MCF 10A (cell line): ENCODE data around the gene ABCC1. TPM values are rescaled to one million over a fixed set of nuclear protein-coding genes. Genes with fewer than 3 reads are reported as not detected.

Experiments
- BruUV-seq: library from RNA; stranded (reverse); fragments of 400-500 nt; replicated peaks from 2 replicates; lab custom pipeline; 2021; lab: Mats Ljungman, UMichigan
- CTCF ChIA-PET: fragments of 300-600 bp; sonication (Branson Sonifier 250); formaldehyde crosslinking; extraction: SDS; loops from one replicate; lab custom pipeline; 2021; ENCODE audit warnings: antibody characterized with exemption, inconsistent platforms; lab: Yijun Ruan, JAX
- POLR2A ChIA-PET: fragments of 300-600, 350-650 bp; sonication (Branson Sonifier 250); formaldehyde crosslinking; extraction: SDS; loops from one replicate; lab custom pipeline; 2020; ENCODE audit warnings: antibody characterized with exemption, inconsistent platforms; lab: Yijun Ruan, JAX
- DNase-seq: peaks from one replicate; pipeline ENCODE4 v3.0.0-alpha.2; 2018; ENCODE audit not compliant: unreplicated experiment
- H3K27ac Mint-ChIP-seq: one replicate; pipeline ENCODE4 v1.8.0; 2022; ENCODE audit warnings: mild to moderate bottlenecking, low read depth, mixed read lengths; ENCODE audit not compliant: unreplicated experiment
- H3K27me3 Mint-ChIP-seq: one replicate; pipeline ENCODE4 v1.8.0; 2022; ENCODE audit warnings: mixed read lengths; ENCODE audit not compliant: insufficient read depth, unreplicated experiment
- H3K36me3 Mint-ChIP-seq: one replicate; pipeline ENCODE4 v1.8.0; 2022; ENCODE audit warnings: mild to moderate bottlenecking, moderate library complexity, mixed read lengths; ENCODE audit not compliant: insufficient read depth, unreplicated experiment
- H3K4me1 Mint-ChIP-seq: one replicate; pipeline ENCODE4 v1.8.0; 2022; ENCODE audit warnings: mixed read lengths; ENCODE audit not compliant: insufficient read depth, unreplicated experiment
- H3K4me3 Mint-ChIP-seq: one replicate; pipeline ENCODE4 v1.8.0; 2022; ENCODE audit warnings: mild to moderate bottlenecking, moderate library complexity, mixed read lengths; ENCODE audit not compliant: unreplicated experiment
- H3K9me3 Mint-ChIP-seq: one replicate; pipeline ENCODE4 v1.8.0; 2022; ENCODE audit warnings: mixed read lengths; ENCODE audit not compliant: unreplicated experiment
- intact Hi-C: fragments of 100-400 bp; cut with micrococcal nuclease; formaldehyde crosslinking; loops from 2 replicates; pipeline ENCODE4 v1.14.1; 2022
- total RNA-seq: library from RNA; stranded (reverse); gene quantifications from 2 replicates; pipeline ENCODE4 v1.2.3, GENCODE V29; 2022
- TF ChIP-seq, protein P1 (sequence below): fragments of 200-600 bp; IDR thresholded peaks from one replicate; pipeline ENCODE4 v1.8.0; 2022; ENCODE audit warnings: antibody characterized with exemption, mild to moderate bottlenecking; ENCODE audit not compliant: unreplicated experiment

ABCC1 gene
- total RNA-seq, 1 experiment from 2014 or later = 72.5 TPM

DNA sequence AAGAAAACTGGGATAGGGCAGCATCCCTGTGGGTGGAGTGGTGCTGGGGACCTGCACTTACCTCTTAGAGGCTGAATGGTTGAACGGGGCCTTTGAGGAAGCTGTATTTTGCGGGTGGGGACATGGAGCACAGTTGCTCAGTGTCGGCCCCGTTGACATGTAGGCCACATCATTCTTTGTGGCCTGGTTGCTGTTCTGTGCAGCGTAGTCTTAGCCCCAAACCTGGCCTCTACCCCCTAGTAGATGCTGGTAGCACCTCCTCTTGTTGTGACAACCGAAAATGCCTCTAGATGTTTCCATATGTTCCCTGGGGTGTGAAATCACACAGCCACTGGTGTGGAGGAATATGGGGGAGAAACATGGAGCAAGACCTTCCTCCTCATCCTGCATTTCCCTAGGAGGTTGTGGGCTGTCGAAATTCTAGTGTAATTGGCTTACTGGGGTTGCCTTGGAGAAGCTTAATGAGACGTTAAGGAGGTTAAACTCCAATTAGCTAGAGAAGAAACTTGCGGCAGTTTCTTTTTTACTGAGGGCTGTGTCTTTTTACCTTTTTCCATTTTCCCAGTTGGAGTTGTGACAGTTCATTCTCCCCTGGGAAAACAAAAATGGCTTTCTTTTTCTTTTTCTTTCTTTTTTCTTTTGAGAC, 9.4 kb downstream of the ABCC1 start:
- Mint-ChIP-seq H3K4me3 (no peak overlapping the region), H3K27me3 (no peaks in the 10 kb centered on the region), H3K36me3 (peaks cover 11% of the 10 kb centered on the region), H3K9me3 (no peaks in the 10 kb centered on the region), H3K27ac (no peak overlapping the region), H3K4me1 (peaks cover under 1% of the 10 kb centered on the region)
- TF ChIP-seq, protein P1, sequence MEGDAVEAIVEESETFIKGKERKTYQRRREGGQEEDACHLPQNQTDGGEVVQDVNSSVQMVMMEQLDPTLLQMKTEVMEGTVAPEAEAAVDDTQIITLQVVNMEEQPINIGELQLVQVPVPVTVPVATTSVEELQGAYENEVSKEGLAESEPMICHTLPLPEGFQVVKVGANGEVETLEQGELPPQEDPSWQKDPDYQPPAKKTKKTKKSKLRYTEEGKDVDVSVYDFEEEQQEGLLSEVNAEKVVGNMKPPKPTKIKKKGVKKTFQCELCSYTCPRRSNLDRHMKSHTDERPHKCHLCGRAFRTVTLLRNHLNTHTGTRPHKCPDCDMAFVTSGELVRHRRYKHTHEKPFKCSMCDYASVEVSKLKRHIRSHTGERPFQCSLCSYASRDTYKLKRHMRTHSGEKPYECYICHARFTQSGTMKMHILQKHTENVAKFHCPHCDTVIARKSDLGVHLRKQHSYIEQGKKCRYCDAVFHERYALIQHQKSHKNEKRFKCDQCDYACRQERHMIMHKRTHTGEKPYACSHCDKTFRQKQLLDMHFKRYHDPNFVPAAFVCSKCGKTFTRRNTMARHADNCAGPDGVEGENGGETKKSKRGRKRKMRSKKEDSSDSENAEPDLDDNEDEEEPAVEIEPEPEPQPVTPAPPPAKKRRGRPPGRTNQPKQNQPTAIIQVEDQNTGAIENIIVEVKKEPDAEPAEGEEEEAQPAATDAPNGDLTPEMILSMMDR = no peak
- POLR2A ChIA-PET = interaction anchor here (1.1 to 1.6 kb wide), 2 partner anchors 8 to 70 kb away, joined by 3 to 6 read pairs; partner anchors contain the start of gene CEP20
- no peak for DNase-seq
- BruUV-seq = no TSS peak
- CTCF ChIA-PET = interaction anchor here (0.6 to 1.2 kb wide), 3 partner anchors 59 to 137 kb away, joined by 3 to 4 read pairs (median 3); no protein-coding TSS in a partner anchor
- intact Hi-C loops = no loop called here

DNA sequence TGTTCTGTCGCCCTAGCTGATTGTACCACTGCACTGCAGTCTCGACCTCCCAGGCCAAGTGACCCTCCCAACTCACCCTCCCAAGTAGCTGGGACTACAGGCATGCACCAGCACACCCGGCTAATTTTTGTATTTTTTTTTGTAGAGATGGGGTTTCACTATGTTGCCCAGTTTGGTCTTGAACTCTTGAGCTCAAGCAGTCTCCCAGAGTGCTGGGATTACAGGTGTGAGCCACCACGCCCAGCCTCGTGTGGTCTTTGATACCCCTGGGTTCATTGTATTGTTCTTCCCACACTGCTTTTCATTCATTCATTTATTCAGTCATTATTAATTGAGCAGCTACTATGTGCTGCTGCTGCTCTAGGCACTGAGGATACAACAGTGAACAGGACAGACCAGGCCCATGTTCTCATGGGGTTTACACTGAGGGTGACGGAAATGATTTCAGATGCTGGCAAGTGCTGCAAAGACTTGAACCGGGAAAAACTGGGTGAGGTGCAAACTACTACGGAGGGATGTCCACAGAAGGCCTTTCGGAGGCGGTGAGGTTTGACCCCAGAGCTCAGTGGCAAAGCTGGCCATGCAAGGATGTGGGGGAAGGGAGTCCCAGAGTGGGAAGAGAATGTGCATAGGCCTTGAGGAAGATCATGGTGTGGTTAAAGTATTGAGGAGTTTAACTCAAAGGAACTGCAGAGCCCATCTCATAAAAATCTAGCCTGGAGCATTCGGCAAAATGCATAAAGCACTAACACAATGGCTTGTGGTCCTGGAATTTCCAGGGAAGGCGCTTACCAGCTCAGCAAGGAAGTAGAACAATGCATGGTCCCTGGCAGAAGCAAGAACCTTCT, 10.9 kb downstream of the ABCC1 start:
- intact Hi-C loops = no loop called here
- CTCF ChIA-PET = interaction anchor here (0.6 kb wide), 1 partner anchor 73 kb away, joined by 4 read pairs; no protein-coding TSS in a partner anchor
- Mint-ChIP-seq H3K4me1 (peaks cover 6% of the 10 kb centered on the region), H3K36me3 (peaks cover 11% of the 10 kb centered on the region), H3K9me3 (no peaks in the 10 kb centered on the region), H3K27me3 (no peaks in the 10 kb centered on the region), H3K27ac (no peak overlapping the region), H3K4me3 (no peak overlapping the region)
- BruUV-seq = no TSS peak
- TF ChIP-seq, protein P1 = no peak
- POLR2A ChIA-PET = interaction anchor here (0.6 to 1.6 kb wide), 4 partner anchors 10 to 62 kb away, joined by 3 to 6 read pairs (median 4); no protein-coding TSS in a partner anchor
- DNase-seq = no peak

DNA sequence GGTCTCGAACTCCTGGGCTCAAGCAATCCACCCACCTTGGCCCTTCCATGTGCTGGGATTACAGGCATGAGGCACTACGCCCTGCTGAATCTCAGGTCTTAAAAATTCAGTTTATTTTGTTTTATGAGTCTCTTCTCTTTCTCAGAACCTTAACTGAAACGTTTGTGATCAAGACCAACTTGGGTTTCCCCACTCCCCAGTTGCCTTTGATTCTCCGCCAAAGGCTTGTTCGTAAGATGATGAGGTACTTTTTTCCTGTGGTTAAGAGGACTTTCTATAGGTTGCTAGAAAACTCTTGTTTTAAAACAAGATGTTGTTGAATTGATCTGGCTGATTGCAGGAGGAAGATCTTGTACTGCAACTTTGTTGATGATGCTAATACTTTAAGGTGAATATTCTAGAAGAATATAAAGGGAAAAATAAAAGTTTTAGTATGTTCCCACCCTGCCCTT, 11.7 kb downstream of the ABCC1 start:
- intact Hi-C loops = no loop called here
- TF ChIP-seq, protein P1 = no peak
- DNase-seq = no peak
- peaks cover 6% of the 10 kb centered on the region for H3K4me1 Mint-ChIP-seq
- no peaks in the 10 kb centered on the region for H3K27me3 Mint-ChIP-seq
- no peaks in the 10 kb centered on the region for H3K9me3 Mint-ChIP-seq
- no TSS peak for BruUV-seq
- POLR2A ChIA-PET = no interaction called here
- no peak overlapping the region for H3K27ac Mint-ChIP-seq
- no peak overlapping the region for H3K4me3 Mint-ChIP-seq
- CTCF ChIA-PET = no interaction called here
- H3K36me3 Mint-ChIP-seq = peaks cover 11% of the 10 kb centered on the region

GRCh38 chr16:15961571-15962090, 12.2 kb downstream of the ABCC1 start:
- POLR2A ChIA-PET = no interaction called here
- TF ChIP-seq, protein P1 = no peak
- H3K27ac Mint-ChIP-seq = no peak overlapping the region
- H3K9me3 Mint-ChIP-seq = no peaks in the 10 kb centered on the region
- CTCF ChIA-PET = no interaction called here
- no peaks in the 10 kb centered on the region for H3K27me3 Mint-ChIP-seq
- intact Hi-C loops = no loop called here
- BruUV-seq = no TSS peak
- peaks cover 7% of the 10 kb centered on the region for H3K4me1 Mint-ChIP-seq
- no peak for DNase-seq
- H3K4me3 Mint-ChIP-seq = no peak overlapping the region
- peaks cover 7% of the 10 kb centered on the region for H3K36me3 Mint-ChIP-seq
